ENCODE measurements around the gene SELPLG. TPM values are rescaled to one million over a fixed set of nuclear protein-coding genes. Genes with fewer than 3 reads are reported as not detected.
A peak's percentile ranks its signal among the peaks of the same experiment; 100 is the strongest.

SELPLG gene
- total RNA-seq, 1 donor from 2014 or later: 0.34 TPM

- no peak overlapping the region for H3K4me3 Mint-ChIP-seq (ENCODE audit: unreplicated experiment)
- no peak overlapping the region for H3K27ac Mint-ChIP-seq (ENCODE audit: unreplicated experiment)
- peaks cover 2% of the 10 kb centered on the region for H3K27me3 Mint-ChIP-seq (ENCODE audit: unreplicated experiment)
- DNase-seq: no peak
- peaks cover 20% of the 10 kb centered on the region for H3K4me1 Mint-ChIP-seq (ENCODE audit: low read depth, unreplicated experiment)
- H3K9me3 Mint-ChIP-seq (ENCODE audit: unreplicated experiment): peaks cover 4% of the 10 kb centered on the region
- no peaks in the 10 kb centered on the region for H3K36me3 Mint-ChIP-seq (ENCODE audit: unreplicated experiment)
- TF ChIP-seq, protein P1, sequence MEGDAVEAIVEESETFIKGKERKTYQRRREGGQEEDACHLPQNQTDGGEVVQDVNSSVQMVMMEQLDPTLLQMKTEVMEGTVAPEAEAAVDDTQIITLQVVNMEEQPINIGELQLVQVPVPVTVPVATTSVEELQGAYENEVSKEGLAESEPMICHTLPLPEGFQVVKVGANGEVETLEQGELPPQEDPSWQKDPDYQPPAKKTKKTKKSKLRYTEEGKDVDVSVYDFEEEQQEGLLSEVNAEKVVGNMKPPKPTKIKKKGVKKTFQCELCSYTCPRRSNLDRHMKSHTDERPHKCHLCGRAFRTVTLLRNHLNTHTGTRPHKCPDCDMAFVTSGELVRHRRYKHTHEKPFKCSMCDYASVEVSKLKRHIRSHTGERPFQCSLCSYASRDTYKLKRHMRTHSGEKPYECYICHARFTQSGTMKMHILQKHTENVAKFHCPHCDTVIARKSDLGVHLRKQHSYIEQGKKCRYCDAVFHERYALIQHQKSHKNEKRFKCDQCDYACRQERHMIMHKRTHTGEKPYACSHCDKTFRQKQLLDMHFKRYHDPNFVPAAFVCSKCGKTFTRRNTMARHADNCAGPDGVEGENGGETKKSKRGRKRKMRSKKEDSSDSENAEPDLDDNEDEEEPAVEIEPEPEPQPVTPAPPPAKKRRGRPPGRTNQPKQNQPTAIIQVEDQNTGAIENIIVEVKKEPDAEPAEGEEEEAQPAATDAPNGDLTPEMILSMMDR (IDR thresholded peaks at IDR 0.05; ENCODE audit: partially characterized antibody, unreplicated experiment): no peak
These were observed 43.7 kb upstream of the SELPLG start for GRCh38 chr12:108677381-108677780.

DNA sequence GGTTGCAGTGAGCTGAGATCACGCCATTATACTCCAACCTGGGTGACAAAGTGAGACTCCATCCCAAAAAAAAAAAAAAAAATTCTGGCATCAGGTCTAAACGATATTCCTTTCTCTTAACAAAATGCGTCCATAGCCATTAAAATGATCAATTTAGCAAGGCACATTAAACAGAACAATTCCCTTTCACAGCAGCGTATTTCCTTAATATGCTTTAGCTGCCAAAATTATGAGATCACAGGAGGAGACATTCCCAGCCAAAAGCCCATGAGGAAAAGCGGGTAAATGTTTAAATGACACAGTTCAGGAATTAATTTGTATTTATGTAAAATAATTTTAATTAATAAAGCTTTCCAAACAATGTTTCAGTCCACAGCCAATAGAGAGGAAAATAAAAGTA lies 43.0 kb upstream of the SELPLG start:
- Mint-ChIP-seq H3K27me3 (ENCODE audit: unreplicated experiment) (peaks cover 2% of the 10 kb centered on the region), H3K4me3 (ENCODE audit: unreplicated experiment) (no peak overlapping the region), H3K27ac (ENCODE audit: unreplicated experiment) (no peak overlapping the region), H3K36me3 (ENCODE audit: unreplicated experiment) (no peaks in the 10 kb centered on the region), H3K9me3 (ENCODE audit: unreplicated experiment) (peaks cover 4% of the 10 kb centered on the region), H3K4me1 (ENCODE audit: low read depth, unreplicated experiment) (peaks cover 24% of the 10 kb centered on the region)
- DNase-seq: no peak
- TF ChIP-seq, protein P1 (IDR thresholded peaks at IDR 0.05; ENCODE audit: partially characterized antibody, unreplicated experiment): no peak

DNA sequence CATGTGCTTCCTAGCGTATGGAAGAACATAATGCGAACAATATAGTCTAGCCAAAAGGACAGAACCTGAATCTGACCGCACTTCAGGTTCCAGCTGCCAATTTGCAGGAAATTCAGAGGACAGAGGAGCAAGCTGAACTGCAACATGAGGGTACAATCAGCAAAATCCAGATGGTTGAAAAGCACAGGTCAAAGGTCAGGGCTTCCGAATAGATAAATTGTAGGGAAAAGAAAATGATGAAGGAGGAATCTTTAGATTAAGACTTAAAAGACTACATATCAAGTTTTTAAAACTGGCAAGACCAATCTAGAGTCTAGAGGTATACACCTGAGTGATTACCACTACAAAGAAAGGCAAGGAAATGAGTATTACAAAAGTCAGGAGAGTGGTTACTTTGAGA lies 42.1 kb upstream of the SELPLG start:
- H3K4me1 Mint-ChIP-seq (ENCODE audit: low read depth, unreplicated experiment): peaks cover 24% of the 10 kb centered on the region
- DNase-seq: no peak
- H3K36me3 Mint-ChIP-seq (ENCODE audit: unreplicated experiment): no peaks in the 10 kb centered on the region
- H3K4me3 Mint-ChIP-seq (ENCODE audit: unreplicated experiment): peak overlapping the region; percentile 13
- peaks cover 2% of the 10 kb centered on the region for H3K27me3 Mint-ChIP-seq (ENCODE audit: unreplicated experiment)
- TF ChIP-seq, protein P1 (IDR thresholded peaks at IDR 0.05; ENCODE audit: partially characterized antibody, unreplicated experiment): no peak
- H3K9me3 Mint-ChIP-seq (ENCODE audit: unreplicated experiment): peaks cover 2% of the 10 kb centered on the region
- peak overlapping the region; percentile 85 for H3K27ac Mint-ChIP-seq (ENCODE audit: unreplicated experiment)

DNA sequence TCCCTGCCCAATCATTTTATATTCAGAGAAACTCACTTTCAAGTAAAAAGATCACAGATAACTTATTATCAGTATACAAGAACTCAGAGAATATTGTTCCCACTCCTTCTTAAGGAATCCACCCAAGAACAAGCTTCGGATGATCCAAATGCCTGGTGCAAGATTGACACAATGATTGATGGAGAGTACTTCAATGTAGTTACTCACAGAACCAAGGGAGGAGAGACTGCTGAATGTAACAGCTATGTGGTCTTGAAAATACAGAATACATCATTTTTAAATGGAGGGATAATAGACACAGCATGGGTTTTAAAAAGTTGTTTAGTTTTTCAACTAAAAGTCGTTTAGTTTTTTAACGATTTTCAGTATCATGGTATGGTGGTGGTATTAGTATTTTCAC lies 38.4 kb upstream of the SELPLG start:
- Mint-ChIP-seq H3K36me3 (ENCODE audit: unreplicated experiment) (no peaks in the 10 kb centered on the region), H3K27me3 (ENCODE audit: unreplicated experiment) (peaks cover 2% of the 10 kb centered on the region), H3K4me1 (ENCODE audit: low read depth, unreplicated experiment) (peaks cover 47% of the 10 kb centered on the region), H3K9me3 (ENCODE audit: unreplicated experiment) (peaks cover 2% of the 10 kb centered on the region), H3K4me3 (ENCODE audit: unreplicated experiment) (no peak overlapping the region), H3K27ac (ENCODE audit: unreplicated experiment) (no peak overlapping the region)
- DNase-seq: no peak
- TF ChIP-seq, protein P1 (IDR thresholded peaks at IDR 0.05; ENCODE audit: partially characterized antibody, unreplicated experiment): no peak

DNA sequence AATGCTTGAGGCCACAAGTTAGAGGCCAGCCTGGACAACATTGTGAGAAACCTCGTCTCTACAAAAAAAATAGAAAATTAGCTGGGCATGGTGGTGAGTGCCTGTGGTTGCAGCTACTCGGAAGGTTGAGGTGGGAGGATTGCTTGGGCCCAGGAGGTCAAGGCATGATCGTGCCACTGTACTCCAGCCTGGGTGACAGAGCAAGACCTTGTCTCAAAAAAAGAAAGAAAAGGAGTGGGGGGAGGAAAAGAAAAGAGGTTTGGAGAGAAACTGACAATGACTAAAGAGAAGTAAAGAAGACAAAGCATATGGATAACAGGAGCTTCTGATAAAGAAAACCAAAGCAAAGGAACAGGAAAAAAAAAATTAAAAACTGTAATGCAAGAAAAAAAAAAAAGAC lies 37.4 kb upstream of the SELPLG start:
- no peak for DNase-seq
- Mint-ChIP-seq H3K4me1 (ENCODE audit: low read depth, unreplicated experiment) (peaks cover 56% of the 10 kb centered on the region), H3K4me3 (ENCODE audit: unreplicated experiment) (no peak overlapping the region), H3K27me3 (ENCODE audit: unreplicated experiment) (peaks cover 2% of the 10 kb centered on the region), H3K9me3 (ENCODE audit: unreplicated experiment) (peaks cover 3% of the 10 kb centered on the region), H3K27ac (ENCODE audit: unreplicated experiment) (no peak overlapping the region), H3K36me3 (ENCODE audit: unreplicated experiment) (no peaks in the 10 kb centered on the region)
- TF ChIP-seq, protein P1 (IDR thresholded peaks at IDR 0.05; ENCODE audit: partially characterized antibody, unreplicated experiment): no peak
